CD4-positive, alpha-beta memory T cell (primary cell): Measurements from ENCODE around the gene ROM1. TPM values are rescaled to one million over a fixed set of nuclear protein-coding genes. Genes with fewer than 3 reads are reported as not detected.
A peak's percentile ranks its signal among the peaks of the same experiment; 100 is the strongest.
"Not testable (repeated sequence)": the region's sequence is repeated elsewhere in the genome, so short reads cannot be mapped to it uniquely, and the experiment has no call there.

Source experiments
- CTCF ChIA-PET: fragments of 350-600 bp; sonication (Branson Sonifier 250); formaldehyde crosslinking; loops from one replicate; lab custom pipeline; 2021; ENCODE audit warnings: inconsistent platforms; ENCODE audit not compliant: partially characterized antibody; lab: Charles Lee
- POLR2A ChIA-PET: fragments of 350-600 bp; sonication (Branson Sonifier 250); formaldehyde crosslinking; loops from one replicate; lab custom pipeline; 2021; ENCODE audit not compliant: partially characterized antibody; lab: Charles Lee
- DNase-seq, 5 donors: peaks; one replicate each; pipeline versions ENCODE4 v3.0.0 to v3.0.0-alpha.2; 2020 to 2022; ENCODE audit warnings: mixed read lengths in 1 of 5
- H3K27ac ChIP-seq: one replicate; pipeline ENCODE4 v1.7.0; 2013; ENCODE audit warnings: low read depth, low read length
- H3K27me3 ChIP-seq: 2 replicates; pipeline ENCODE4 v1.7.0; 2013; ENCODE audit warnings: mild to moderate bottlenecking, low read length, moderate library complexity; ENCODE audit not compliant: insufficient read depth
- H3K36me3 ChIP-seq: 2 replicates; pipeline ENCODE4 v1.7.0; 2013; ENCODE audit warnings: mild to moderate bottlenecking, low read length, moderate library complexity; ENCODE audit not compliant: insufficient read depth
- H3K4me1 ChIP-seq: 2 replicates; pipeline ENCODE4 v1.7.0; 2013; ENCODE audit warnings: mild to moderate bottlenecking, low read length, moderate library complexity; ENCODE audit not compliant: insufficient read depth
- H3K4me3 ChIP-seq, 2 donors: one replicate each; pipeline ENCODE4 v1.7.0; 2013; ENCODE audit warnings: low read length in 2 of 2, mild to moderate bottlenecking in 1 of 2
- H3K9me3 ChIP-seq, 2 donors: one replicate each; pipeline ENCODE4 v1.7.0; 2013; ENCODE audit warnings: low read length in 2 of 2, control low read depth in 1 of 2; ENCODE audit not compliant: control insufficient read depth in 1 of 2
- H3K27ac Mint-ChIP-seq, 7 donors: one replicate each; pipeline ENCODE4 v1.8.0; 2020 to 2021; ENCODE audit warnings: mixed read lengths in 7 of 7, mild to moderate bottlenecking in 6 of 7, inconsistent platforms in 3 of 7, moderate library complexity in 3 of 7
- H3K27me3 Mint-ChIP-seq, 2 donors: one replicate each; pipeline ENCODE4 v1.8.0; 2020 to 2021; ENCODE audit warnings: mixed read lengths in 2 of 2
- H3K36me3 Mint-ChIP-seq, 2 donors: one replicate each; pipeline ENCODE4 v1.8.0; 2020 to 2021; ENCODE audit warnings: mixed read lengths in 2 of 2, inconsistent platforms in 1 of 2, mild to moderate bottlenecking in 1 of 2
- H3K4me1 Mint-ChIP-seq, 4 donors: one replicate each; pipeline ENCODE4 v1.8.0; 2020 to 2021; ENCODE audit warnings: mixed read lengths in 4 of 4, mild to moderate bottlenecking in 1 of 4
- H3K4me3 Mint-ChIP-seq, 8 donors: one replicate each; pipeline ENCODE4 v1.8.0; 2020 to 2021; ENCODE audit warnings: mixed read lengths in 8 of 8, mild to moderate bottlenecking in 7 of 8, moderate library complexity in 6 of 8, inconsistent platforms in 3 of 8
- H3K9me3 Mint-ChIP-seq, 8 donors: one replicate each; pipeline ENCODE4 v1.8.0; 2020 to 2021; ENCODE audit warnings: mixed read lengths in 8 of 8, mild to moderate bottlenecking in 5 of 8, inconsistent platforms in 3 of 8, moderate library complexity in 1 of 8
- intact Hi-C: fragments of 100-400 bp; cut with micrococcal nuclease; formaldehyde crosslinking; loops from one replicate; pipeline ENCODE4 v1.15.1; 2023
- polyA plus RNA-seq, 2 donors: library from polyadenylated mRNA; unstranded; fragments of 300-500 nt; fragmentation: Illumina TruSeq; gene quantifications; one replicate each; pipeline ENCODE4 v1.2.3, GENCODE V29; 2021
- total RNA-seq, 2 experiments: library from RNA; stranded (reverse); gene quantifications; one replicate each; pipeline ENCODE4 v1.2.3, GENCODE V29; 2021

The ROM1 gene
- total and polyA plus RNA-seq, 4 experiments from 2014 or later = 0.98 to 1.9 (median 1.3) TPM

- intact Hi-C loops, H3K27ac ChIP-seq, H3K9me3 Mint-ChIP-seq, H3K27me3 ChIP-seq, H3K27me3 Mint-ChIP-seq, H3K4me3 ChIP-seq, DNase-seq, H3K9me3 ChIP-seq: not testable (repeated sequence)
- Mint-ChIP-seq H3K4me3 (peak overlapping the region in 6 of 8 donors; percentile 1 to 59 (median 23)), H3K27ac (peak overlapping the region; percentile 5 to 95 (median 61)), H3K36me3 (peaks cover 48 to 78% of the 10 kb centered on the region in 2 donors), H3K4me1 (peaks cover 42 to 74% (median 61%) of the 10 kb centered on the region in 4 donors)
- Histone ChIP-seq H3K36me3 (peaks cover 48% of the 10 kb centered on the region), H3K4me1 (peaks cover 57% of the 10 kb centered on the region)
- POLR2A ChIA-PET = interaction anchor here (0.6 to 6.6 kb wide), 6 partner anchors 10 to 100 kb away, joined by 3 to 120 read pairs (median 6); partner anchors contain the start of genes AHNAK, C11orf98, CSKMT and UQCC3
- CTCF ChIA-PET = interaction anchor here (1.0 to 3.4 kb wide), 6 partner anchors 10 to 146 kb away, joined by 3 to 24 read pairs (median 8); partner anchors contain the start of gene MTA2
Measured at GRCh38 chr11:62570903-62571302, 42.2 kb upstream of the ROM1 start.

DNA sequence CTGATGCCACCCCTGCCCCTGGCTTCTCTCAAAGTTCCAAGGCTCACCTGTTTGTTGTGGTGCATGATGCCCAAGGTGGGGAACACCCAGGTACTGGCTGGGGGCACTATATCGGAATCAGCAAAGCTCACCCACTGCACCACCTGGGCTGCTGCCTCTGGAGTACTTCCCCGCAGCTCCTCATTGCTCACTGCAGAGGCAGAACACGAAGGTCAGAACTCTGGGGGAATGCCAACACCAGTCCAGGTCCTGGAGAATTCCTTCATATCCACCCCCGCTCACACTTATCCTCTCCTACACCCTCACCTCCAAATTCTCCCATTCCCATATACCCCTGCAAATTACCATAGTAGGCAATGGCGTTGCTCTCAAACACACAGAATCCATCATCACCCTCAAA lies 41.6 kb upstream of the ROM1 start:
- intact Hi-C loops, H3K27ac ChIP-seq, DNase-seq, H3K27me3 Mint-ChIP-seq, H3K9me3 Mint-ChIP-seq, H3K9me3 ChIP-seq, H3K27me3 ChIP-seq, H3K4me3 ChIP-seq: not testable (repeated sequence)
- Mint-ChIP-seq H3K27ac (peak overlapping the region; percentile 54 to 95 (median 77)), H3K4me1 (peaks cover 40 to 70% (median 57%) of the 10 kb centered on the region in 4 donors), H3K4me3 (peak overlapping the region in 2 of 8 donors; percentile 41 to 92), H3K36me3 (peaks cover 46 to 75% of the 10 kb centered on the region in 2 donors)
- ChIA-PET CTCF (interaction anchor here (1.0 to 3.4 kb wide), 4 partner anchors 11 to 147 kb away, joined by 3 to 24 read pairs (median 6); partner anchors contain the start of gene MTA2), POLR2A (interaction anchor here (0.6 to 6.6 kb wide), 5 partner anchors 17 to 100 kb away, joined by 4 to 120 read pairs (median 7); partner anchors contain the start of genes AHNAK, C11orf98, CSKMT and UQCC3)
- peaks cover 51% of the 10 kb centered on the region for H3K4me1 ChIP-seq
- H3K36me3 ChIP-seq = peaks cover 48% of the 10 kb centered on the region

GRCh38 chr11:62572431-62572830 lies 40.6 kb upstream of the ROM1 start:
- peaks cover 48% of the 10 kb centered on the region for H3K36me3 ChIP-seq
- ChIA-PET POLR2A (interaction anchor here (0.7 to 6.6 kb wide), 12 partner anchors 9 to 285 kb away, joined by 3 to 120 read pairs (median 5); partner anchors contain the start of genes AHNAK, B3GAT3, C11orf98 and CSKMT), CTCF (interaction anchor here (0.6 to 1.9 kb wide), 6 partner anchors 12 to 148 kb away, joined by 3 to 9 read pairs (median 4); no protein-coding TSS in a partner anchor)
- H3K4me1 ChIP-seq = peaks cover 47% of the 10 kb centered on the region
- H3K4me3 Mint-ChIP-seq = peak overlapping the region; percentile 92 to 98 (median 98)
- no peaks in the 10 kb centered on the region for H3K9me3 Mint-ChIP-seq
- no peaks in the 10 kb centered on the region for H3K27me3 Mint-ChIP-seq
- H3K27me3 ChIP-seq = no peaks in the 10 kb centered on the region
- H3K27ac Mint-ChIP-seq = peak overlapping the region; percentile 94 to 98 (median 97)
- H3K9me3 ChIP-seq = no peaks in the 10 kb centered on the region
- H3K27ac ChIP-seq = peak overlapping the region; percentile 73
- intact Hi-C loops = no loop called here
- DNase-seq = no peak
- H3K36me3 Mint-ChIP-seq = peaks cover 44 to 71% of the 10 kb centered on the region in 2 donors
- H3K4me1 Mint-ChIP-seq = peaks cover 36 to 61% (median 49%) of the 10 kb centered on the region in 4 donors
- H3K4me3 ChIP-seq = peak overlapping the region; percentile 89 to 100

- ChIA-PET POLR2A (interaction anchor here (0.9 to 6.6 kb wide), 41 partner anchors 10 to 1211 kb away, joined by 3 to 120 read pairs (median 6); partner anchors contain the start of genes AHNAK, B3GAT3, C11orf98 and CSKMT), CTCF (interaction anchor here (0.6 to 2.8 kb wide), 14 partner anchors 10 to 178 kb away, joined by 3 to 15 read pairs (median 5); partner anchors contain the start of gene TUT1)
- no peaks in the 10 kb centered on the region for H3K9me3 ChIP-seq
- no peaks in the 10 kb centered on the region for H3K27me3 ChIP-seq
- peak in 4 of 5 donors; percentile 33 to 61 (median 39) for DNase-seq
- peak overlapping the region; percentile 89 to 100 for H3K4me3 ChIP-seq
- Mint-ChIP-seq H3K27me3 (no peaks in the 10 kb centered on the region), H3K36me3 (peaks cover 43 to 71% of the 10 kb centered on the region in 2 donors), H3K4me3 (peak overlapping the region; percentile 92 to 98 (median 98)), H3K4me1 (peaks cover 34 to 60% (median 48%) of the 10 kb centered on the region in 4 donors), H3K9me3 (no peaks in the 10 kb centered on the region), H3K27ac (peak overlapping the region; percentile 94 to 98 (median 97))
- H3K4me1 ChIP-seq = peaks cover 44% of the 10 kb centered on the region
- peak overlapping the region; percentile 73 for H3K27ac ChIP-seq
- H3K36me3 ChIP-seq = peaks cover 48% of the 10 kb centered on the region
- intact Hi-C loops = loop anchor here (1.0 kb wide), 2 partner anchors 17 to 92 kb away; partner anchors contain the start of genes C11orf98 and CSKMT
Measured at GRCh38 chr11:62573006-62573591, 40.0 kb upstream of the ROM1 start.

DNA sequence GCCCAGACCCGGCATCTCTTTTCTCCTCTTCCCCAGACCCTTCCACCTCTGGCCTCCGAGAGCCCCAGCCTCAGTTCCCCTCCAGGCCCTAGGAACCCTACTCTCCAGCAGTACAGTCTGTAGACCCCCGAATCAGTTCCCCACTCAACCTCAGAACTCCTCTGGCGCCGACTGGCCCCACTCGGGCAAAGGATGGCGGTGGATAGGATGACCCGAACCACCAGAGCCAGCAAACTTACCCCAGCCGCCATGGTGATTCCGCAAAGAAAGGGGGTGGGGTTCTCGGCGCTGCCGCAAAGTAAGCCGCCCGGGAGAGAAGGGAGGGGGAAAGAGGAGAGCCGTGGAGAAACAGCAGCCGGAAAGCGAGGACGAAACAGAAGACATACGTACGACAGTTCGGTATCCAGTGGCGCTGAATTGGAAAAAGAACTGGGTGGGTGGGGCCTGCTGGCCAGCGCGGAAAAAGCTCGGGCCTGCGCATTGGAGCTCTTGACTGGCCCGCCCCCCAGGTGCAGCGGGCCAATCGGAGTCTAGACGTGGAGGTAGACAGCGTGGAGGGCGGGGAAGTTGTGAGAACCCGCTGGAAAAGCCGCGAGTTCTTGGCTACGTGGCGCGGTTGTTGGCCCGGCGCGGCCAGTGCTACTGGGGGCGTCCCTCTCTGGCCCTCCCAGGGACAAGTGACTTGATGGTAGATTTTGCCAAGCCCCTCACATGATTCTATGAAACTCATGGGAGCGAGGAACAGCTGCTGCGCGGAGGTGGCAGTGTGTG lies 39.3 kb upstream of the ROM1 start, which contains the start of gene EEF1G:
TSS of gene EEF1G (minus strand) at position 300 of the 771 bp plus-strand sequence. CDS start at position 251, 49 bp downstream.
- peaks cover 38 to 69% of the 10 kb centered on the region in 2 donors for H3K36me3 Mint-ChIP-seq

More for the DNA sequence above, 39.3 kb upstream of the ROM1 start, which contains the start of gene EEF1G:
- DNase-seq = peak; percentile 98 to 100 (median 100)
- no peaks in the 10 kb centered on the region for H3K27me3 Mint-ChIP-seq
- peak within 1 kb of the TSS; percentile 94 to 98 (median 97) for H3K27ac Mint-ChIP-seq
- CTCF ChIA-PET = interaction anchor here (0.6 to 2.8 kb wide), 13 partner anchors 9 to 179 kb away, joined by 3 to 15 read pairs (median 5); partner anchors contain the start of gene TUT1
- peaks cover 34 to 60% (median 47%) of the 10 kb centered on the region in 4 donors for H3K4me1 Mint-ChIP-seq
- no peaks in the 10 kb centered on the region for H3K9me3 Mint-ChIP-seq
- peaks cover 44% of the 10 kb centered on the region for H3K4me1 ChIP-seq
- peaks cover 55% of the 10 kb centered on the region for H3K36me3 ChIP-seq
- H3K4me3 Mint-ChIP-seq = peak within 1 kb of the TSS; percentile 92 to 98 (median 98)
- no peaks in the 10 kb centered on the region for H3K27me3 ChIP-seq
- H3K27ac ChIP-seq = peak within 1 kb of the TSS; percentile 77
- POLR2A ChIA-PET = interaction anchor here (0.6 to 6.6 kb wide), 46 partner anchors 10 to 1212 kb away, joined by 3 to 120 read pairs (median 4); partner anchors contain the start of genes AHNAK, B3GAT3, C11orf98 and CSKMT
- no peaks in the 10 kb centered on the region for H3K9me3 ChIP-seq
- intact Hi-C loops = loop anchor here (1.0 to 2.0 kb wide), 5 partner anchors 17 to 307 kb away; partner anchors contain the start of genes C11orf98, CSKMT, EML3 and ROM1
- H3K4me3 ChIP-seq = peak within 1 kb of the TSS; percentile 89 to 100
